Uterus (tissue), 4 donors: Measurements from ENCODE around the gene ESRRA. TPM values are rescaled to one million over a fixed set of nuclear protein-coding genes. Genes with fewer than 3 reads are reported as not detected.

Experiments
- DNase-seq, 2 donors: peaks; one replicate each; pipeline ENCODE4 v3.0.0-alpha.2; 2019 to 2020
- H3K27ac ChIP-seq, 2 donors: fragments of 200-600 bp; sonication (generic); 1 replicate in 1 of 2; 2 replicates in 1 of 2; pipeline ENCODE4 v1.5.1; 2016 to 2018
- H3K27me3 ChIP-seq, 2 donors: fragments of 200-600 bp; sonication (generic); one replicate each; pipeline ENCODE4 v1.5.1; 2018 to 2019; ENCODE audit warnings: control low read depth in 1 of 2
- H3K36me3 ChIP-seq, 2 donors: fragments of 200-600 bp; sonication (generic); one replicate each; pipeline ENCODE4 v1.5.1; 2019; ENCODE audit warnings: control low read depth in 1 of 2
- H3K4me1 ChIP-seq, 2 donors: fragments of 200-600 bp; sonication (generic); one replicate each; pipeline ENCODE4 v1.5.1; 2018 to 2019; ENCODE audit warnings: control low read depth in 1 of 2
- H3K4me3 ChIP-seq, 2 donors: fragments of 200-600 bp; sonication (generic); 1 replicate in 1 of 2; 2 replicates in 1 of 2; pipeline ENCODE4 v1.5.1; 2018 to 2019; ENCODE audit warnings: mild to moderate bottlenecking in 1 of 2
- H3K9me3 ChIP-seq, 2 donors: fragments of 200-600 bp; sonication (generic); one replicate each; pipeline ENCODE4 v1.5.1; 2019; ENCODE audit warnings: control low read depth in 1 of 2
- CTCF ChIP-seq, 4 experiments: fragments of 200-600 bp in 2 of 4; fragments of 450-650 bp in 2 of 4; sonication (generic) in 2 of 4; IDR thresholded peaks; one replicate each; pipeline ENCODE4 v1.5.1; 2016 to 2019; ENCODE audit warnings: antibody characterized with exemption in 4 of 4, mild to moderate bottlenecking in 2 of 4, moderate library complexity in 1 of 4
- POLR2A ChIP-seq, 2 donors: fragments of 450-650 bp; IDR thresholded peaks; one replicate each; pipeline ENCODE4 v1.6.1; 2016; ENCODE audit warnings: antibody characterized with exemption in 2 of 2, mild to moderate bottlenecking in 1 of 2, moderate library complexity in 1 of 2
- intact Hi-C: fragments of 100-400 bp; cut with DNase I; formaldehyde crosslinking; loops from one replicate; pipeline ENCODE4 v1.15.1; 2023; ENCODE audit warnings: low total_unique reads
- total RNA-seq, 4 donors: library from RNA; depleted of rRNA in 3 of 4; stranded (reverse); fragments of >200 nt in 3 of 4; gene quantifications; one replicate each; pipeline versions ENCODE4 v1.1.0 to v1.2.4, GENCODE V29; 2014 to 2023
- donor health status: DM: yes; HTN: yes; CAD: no.

Gene ESRRA
- total RNA-seq, 4 donors from 2014 or later: 12.1 to 49.2 (median 17.5) TPM

- peak overlapping the region; percentile 94 to 98 for H3K27ac ChIP-seq
- TF ChIP-seq CTCF (IDR thresholded peaks at IDR 0.05) (no peak), POLR2A (IDR thresholded peaks at IDR 0.05) (no peak)
- H3K36me3 ChIP-seq: no peaks in the 10 kb centered on the region
- no peaks in the 10 kb centered on the region for H3K9me3 ChIP-seq
- peaks cover 6 to 15% of the 10 kb centered on the region in 2 donors for H3K4me1 ChIP-seq
- no peaks in the 10 kb centered on the region for H3K27me3 ChIP-seq
- peak overlapping the region; percentile 64 to 74 for H3K4me3 ChIP-seq
- DNase-seq: no peak
- intact Hi-C loops: no loop called here
Observed at GRCh38 chr11:64285885-64286800, 19.2 kb upstream of the ESRRA start.

- H3K4me1 ChIP-seq: peaks cover 6 to 21% of the 10 kb centered on the region in 2 donors
- DNase-seq: no peak
- H3K9me3 ChIP-seq: no peaks in the 10 kb centered on the region
- no peaks in the 10 kb centered on the region for H3K27me3 ChIP-seq
- H3K4me3 ChIP-seq: no peak overlapping the region
- no peak for TF ChIP-seq CTCF (IDR thresholded peaks at IDR 0.05)
- TF ChIP-seq POLR2A (IDR thresholded peaks at IDR 0.05): no peak
- no peak overlapping the region for H3K27ac ChIP-seq
- H3K36me3 ChIP-seq: no peaks in the 10 kb centered on the region
- intact Hi-C loops: no loop called here
Observed at GRCh38 chr11:64286801-64287159, 18.5 kb upstream of the ESRRA start.

GRCh38 chr11:64287676-64288352 lies 17.5 kb upstream of the ESRRA start:
- no peak overlapping the region for H3K4me3 ChIP-seq
- no peaks in the 10 kb centered on the region for H3K9me3 ChIP-seq
- no peak for DNase-seq
- peaks cover 6 to 29% of the 10 kb centered on the region in 2 donors for H3K4me1 ChIP-seq
- intact Hi-C loops: no loop called here
- peaks cover under 1 to 7% of the 10 kb centered on the region in 2 donors for H3K27me3 ChIP-seq
- H3K36me3 ChIP-seq: no peaks in the 10 kb centered on the region
- H3K27ac ChIP-seq: no peak overlapping the region
- TF ChIP-seq CTCF (IDR thresholded peaks at IDR 0.05): no peak
- no peak for TF ChIP-seq POLR2A (IDR thresholded peaks at IDR 0.05)

GRCh38 chr11:64288353-64288750 lies 17.0 kb upstream of the ESRRA start:
- Histone ChIP-seq H3K4me1 (peaks cover 3 to 26% of the 10 kb centered on the region in 2 donors), H3K9me3 (no peaks in the 10 kb centered on the region), H3K27me3 (peaks cover 5 to 8% of the 10 kb centered on the region in 2 donors), H3K4me3 (no peak overlapping the region), H3K27ac (no peak overlapping the region), H3K36me3 (no peaks in the 10 kb centered on the region)
- TF ChIP-seq CTCF (IDR thresholded peaks at IDR 0.05) (no peak), POLR2A (IDR thresholded peaks at IDR 0.05) (no peak)
- intact Hi-C loops: no loop called here
- no peak for DNase-seq
